Measurements from ENCODE around the gene NMB.
"Not testable (repeated sequence)": the region's sequence is repeated elsewhere in the genome, so short reads cannot be mapped to it uniquely, and the experiment has no call there.

NMB gene

GRCh38 chr15:84658080-84658787 is at the start of gene NMB:
TSS of gene NMB (minus strand) at chr15:84658199. CDS start at chr15:84658152, 47 bp downstream.
- no peak for TF ChIP-seq JUND (IDR thresholded peaks at IDR 0.05; ENCODE audit: low read depth)
- DNase-seq (ENCODE audit: low read depth in 1 of 2, low spot score in 1 of 2): peak; percentile 77 to 85
- in situ Hi-C loops (cut with HindIII; ENCODE audit: low pct_unique_long_range_greater_than_20kb, low sequenced_read_pairs): no loop called here

- in situ Hi-C loops (cut with HindIII; ENCODE audit: low pct_unique_long_range_greater_than_20kb, low sequenced_read_pairs): no loop called here
- DNase-seq (ENCODE audit: low read depth in 1 of 2, low spot score in 1 of 2): no peak
- no peak for TF ChIP-seq JUND (IDR thresholded peaks at IDR 0.05; ENCODE audit: low read depth)
Measured at GRCh38 chr15:84703808-84704207, 45.8 kb upstream of the NMB start.

GRCh38 chr15:84702961-84703482 is 45.0 kb upstream of the NMB start:
- DNase-seq (ENCODE audit: low read depth in 1 of 2, low spot score in 1 of 2): no peak
- TF ChIP-seq JUND (IDR thresholded peaks at IDR 0.05; ENCODE audit: low read depth): no peak
- in situ Hi-C loops (cut with HindIII; ENCODE audit: low pct_unique_long_range_greater_than_20kb, low sequenced_read_pairs): no loop called here

DNA sequence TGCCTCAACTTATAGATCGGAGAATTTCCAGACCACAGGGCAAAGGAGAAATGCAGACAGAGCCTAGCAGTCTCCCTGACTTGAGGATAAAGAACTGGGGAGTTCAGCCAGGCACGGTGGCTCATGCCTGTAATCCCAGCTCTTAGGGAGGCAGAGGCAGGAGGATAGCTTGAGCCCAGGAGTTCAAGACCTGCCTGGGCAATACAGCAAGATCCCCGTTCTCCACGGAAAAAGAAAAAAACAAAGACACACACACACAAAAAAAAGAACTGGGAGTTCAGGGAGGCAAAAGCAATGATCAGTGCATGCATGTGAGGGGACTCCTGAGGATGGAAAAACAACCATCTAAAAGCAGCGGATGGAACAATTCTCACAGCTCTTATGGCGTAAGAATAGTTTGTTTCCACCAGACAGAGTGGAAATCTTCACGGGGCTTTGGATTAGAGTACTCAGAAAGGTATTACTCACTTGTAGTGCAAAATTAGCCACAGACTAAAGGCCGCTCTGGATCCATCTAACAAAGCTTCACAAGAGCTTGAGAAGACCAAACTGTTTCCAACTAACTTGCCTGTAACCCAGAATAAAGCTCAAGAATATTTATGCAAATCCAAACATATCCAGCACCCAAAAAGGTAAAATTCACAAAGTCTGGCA is 41.7 kb upstream of the NMB start:
- no peak for DNase-seq (ENCODE audit: low read depth in 1 of 2, low spot score in 1 of 2)
- in situ Hi-C loops (cut with HindIII; ENCODE audit: low pct_unique_long_range_greater_than_20kb, low sequenced_read_pairs): no loop called here
- TF ChIP-seq JUND (IDR thresholded peaks at IDR 0.05; ENCODE audit: low read depth): no peak

DNA sequence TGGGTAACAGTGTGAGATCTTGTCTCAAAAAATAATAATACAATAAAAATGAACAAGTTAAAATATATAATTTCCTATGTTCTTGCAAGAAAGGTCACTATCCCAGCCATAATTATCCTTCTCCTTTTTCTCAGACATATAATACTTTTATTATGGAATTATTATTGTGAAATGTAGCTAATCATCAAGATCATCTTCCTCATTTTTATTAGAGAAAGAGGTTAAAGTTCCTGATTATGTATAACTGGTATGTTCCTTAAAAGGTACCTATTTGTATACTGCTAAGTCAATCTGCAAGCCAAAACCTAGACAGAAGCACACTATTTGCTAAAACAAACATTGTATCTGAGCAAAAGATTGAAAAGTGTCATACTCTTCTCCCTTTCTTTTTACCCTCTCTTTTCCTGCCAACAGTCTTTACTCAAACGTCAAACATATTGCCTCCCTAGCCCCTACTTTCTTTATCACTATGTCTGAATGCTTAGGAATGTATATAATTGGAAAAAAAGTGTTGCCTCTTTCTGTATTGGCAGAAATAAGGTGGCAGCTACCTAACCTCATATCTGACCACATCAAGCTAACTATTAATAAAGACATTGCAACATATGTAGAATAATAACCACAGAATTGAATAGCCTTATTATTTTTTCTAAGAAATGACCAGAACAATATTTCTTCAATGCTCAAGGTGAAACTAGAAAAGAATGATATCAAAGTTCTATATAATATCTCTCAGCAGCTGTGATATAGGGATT is 39.4 kb upstream of the NMB start:
- TF ChIP-seq JUND (IDR thresholded peaks at IDR 0.05; ENCODE audit: low read depth): no peak

GRCh38 chr15:84696757-84697156 is 38.8 kb upstream of the NMB start:
- DNase-seq (ENCODE audit: low read depth in 1 of 2, low spot score in 1 of 2): no peak
- in situ Hi-C loops (cut with HindIII; ENCODE audit: low pct_unique_long_range_greater_than_20kb, low sequenced_read_pairs): no loop called here
- TF ChIP-seq JUND (IDR thresholded peaks at IDR 0.05; ENCODE audit: low read depth): no peak

More for the DNA sequence above, 39.4 kb upstream of the NMB start:
- no peak for DNase-seq (ENCODE audit: low read depth in 1 of 2, low spot score in 1 of 2)
- in situ Hi-C loops (cut with HindIII; ENCODE audit: low pct_unique_long_range_greater_than_20kb, low sequenced_read_pairs): no loop called here

DNA sequence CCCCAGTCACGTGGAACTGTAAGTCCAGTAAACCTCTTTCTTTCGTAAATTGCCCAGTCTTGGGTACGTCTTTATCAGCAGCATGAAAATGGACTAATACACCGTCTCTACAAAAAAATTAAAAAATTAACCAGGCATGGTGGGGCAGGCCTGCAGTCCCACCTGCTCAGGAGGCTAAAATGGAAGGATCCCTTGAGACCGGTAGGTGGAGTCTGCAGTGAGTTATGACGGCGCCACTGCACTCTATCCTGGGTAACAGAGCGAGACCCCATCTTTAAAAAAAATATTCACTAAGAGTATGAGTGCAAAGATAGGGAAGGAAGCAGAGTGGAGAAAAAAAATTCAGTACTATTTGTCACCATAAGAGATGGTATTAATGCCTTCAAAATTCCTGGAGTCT is 32.3 kb upstream of the NMB start:
- no peak for DNase-seq (ENCODE audit: low read depth in 1 of 2, low spot score in 1 of 2)
- in situ Hi-C loops (cut with HindIII; ENCODE audit: low pct_unique_long_range_greater_than_20kb, low sequenced_read_pairs): no loop called here

GRCh38 chr15:84689858-84690257 is 31.9 kb upstream of the NMB start:
- no peak for DNase-seq (ENCODE audit: low read depth in 1 of 2, low spot score in 1 of 2)
- in situ Hi-C loops (cut with HindIII; ENCODE audit: low pct_unique_long_range_greater_than_20kb, low sequenced_read_pairs): no loop called here
- TF ChIP-seq JUND (IDR thresholded peaks at IDR 0.05; ENCODE audit: low read depth): no peak

More for the DNA sequence above, 32.3 kb upstream of the NMB start:
- no peak for TF ChIP-seq JUND (IDR thresholded peaks at IDR 0.05; ENCODE audit: low read depth)

DNA sequence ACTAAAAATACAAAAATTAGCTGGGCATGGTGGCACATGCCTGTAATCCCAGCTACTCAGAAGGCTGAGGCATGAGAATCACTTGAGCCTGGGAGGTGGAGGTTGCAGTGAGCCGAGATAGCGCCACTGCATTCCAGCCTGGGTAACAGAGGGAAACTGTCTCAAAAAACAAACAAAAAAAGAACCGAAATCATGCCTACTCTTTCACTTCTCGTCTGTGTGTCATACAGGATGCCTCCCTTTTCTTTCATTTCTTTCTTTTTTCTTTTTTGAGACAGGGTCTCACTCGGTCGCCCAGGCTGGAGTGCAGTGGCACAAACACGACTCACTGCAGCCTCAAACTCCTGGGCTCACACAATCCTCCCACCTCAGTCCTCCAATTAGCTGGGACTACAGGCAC is 28.4 kb upstream of the NMB start:
- in situ Hi-C loops (cut with HindIII; ENCODE audit: low pct_unique_long_range_greater_than_20kb, low sequenced_read_pairs); DNase-seq (ENCODE audit: low read depth in 1 of 2, low spot score in 1 of 2): not testable (repeated sequence)

DNA sequence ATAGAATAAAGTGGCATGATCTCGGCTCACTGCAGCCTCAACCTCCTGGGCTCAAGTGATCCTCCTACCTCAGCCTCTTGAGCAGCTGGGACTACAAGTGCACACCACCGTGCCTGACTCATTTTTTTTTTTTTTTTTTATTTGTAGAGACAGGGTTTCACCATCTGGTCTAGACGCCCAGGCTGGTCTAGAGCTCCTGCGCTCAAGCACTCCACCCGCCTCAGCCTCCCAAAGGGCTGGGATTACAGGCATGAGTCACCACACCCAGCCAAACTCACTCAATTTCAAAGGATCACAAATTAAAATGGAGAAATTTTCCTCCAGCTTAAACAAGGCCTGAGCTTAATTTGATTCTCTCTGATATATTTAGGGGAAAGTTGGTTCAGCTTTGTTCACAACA is 27.3 kb upstream of the NMB start:
- no peak for DNase-seq (ENCODE audit: low read depth in 1 of 2, low spot score in 1 of 2)
- in situ Hi-C loops (cut with HindIII; ENCODE audit: low pct_unique_long_range_greater_than_20kb, low sequenced_read_pairs): no loop called here
- TF ChIP-seq JUND (IDR thresholded peaks at IDR 0.05; ENCODE audit: low read depth): no peak

GRCh38 chr15:84684092-84684491 is 26.1 kb upstream of the NMB start:
- DNase-seq (ENCODE audit: low read depth in 1 of 2, low spot score in 1 of 2): no peak
- TF ChIP-seq JUND (IDR thresholded peaks at IDR 0.05; ENCODE audit: low read depth): no peak
- in situ Hi-C loops (cut with HindIII; ENCODE audit: low pct_unique_long_range_greater_than_20kb, low sequenced_read_pairs): no loop called here

- DNase-seq (ENCODE audit: low read depth in 1 of 2, low spot score in 1 of 2): no peak
- in situ Hi-C loops (cut with HindIII; ENCODE audit: low pct_unique_long_range_greater_than_20kb, low sequenced_read_pairs): no loop called here
- no peak for TF ChIP-seq JUND (IDR thresholded peaks at IDR 0.05; ENCODE audit: low read depth)
Measured at GRCh38 chr15:84681831-84682230, 23.8 kb upstream of the NMB start.

- in situ Hi-C loops (cut with HindIII; ENCODE audit: low pct_unique_long_range_greater_than_20kb, low sequenced_read_pairs): no loop called here
- DNase-seq (ENCODE audit: low read depth in 1 of 2, low spot score in 1 of 2): peak in 1 of 2 experiments; percentile 66
- no peak for TF ChIP-seq JUND (IDR thresholded peaks at IDR 0.05; ENCODE audit: low read depth)
Measured at GRCh38 chr15:84671211-84671610, 13.2 kb upstream of the NMB start.

All from T47D (cell line).